ENCODE data around the gene MGAT4C.

- TF ChIP-seq CTCF (IDR thresholded peaks at IDR 0.05) (no peak), POLR2A (IDR thresholded peaks at IDR 0.05) (no peak), POLR2AphosphoS5 (IDR thresholded peaks at IDR 0.05; ENCODE audit: insufficient read depth in 1 of 2, low read depth in 1 of 2) (no peak)
Observed at GRCh38 chr12:86216591-86216990, 39.6 kb downstream of the MGAT4C start.
